OCI-LY1 (cell line): ENCODE results near the gene BEND6.

Source experiments
- H2AFZ ChIP-seq: fragments of 200-600 bp; sonication (generic), shearing (Covaris generic); 2 replicates; pipeline ENCODE4 v1.6.0; 2014; ENCODE audit warnings: antibody characterized with exemption, mild to moderate bottlenecking, low read length
- H3F3A ChIP-seq: fragments of 200-600 bp; sonication (generic), shearing (Covaris generic); 2 replicates; pipeline ENCODE4 v1.6.0; 2014; ENCODE audit warnings: mild to moderate bottlenecking, antibody characterized with exemption, low read length, moderate library complexity; ENCODE audit not compliant: insufficient read depth
- H3K27ac ChIP-seq: fragments of 200-600 bp; sonication (generic); 2 replicates; pipeline ENCODE4 v1.5.1; 2014; ENCODE audit warnings: low read length, mixed run types, mild to moderate bottlenecking, low read depth; ENCODE audit not compliant: poor library complexity, severe bottlenecking
- H3K27me3 ChIP-seq: fragments of 200-600 bp; sonication (generic); 2 replicates; pipeline ENCODE4 v1.6.0; 2014; ENCODE audit warnings: antibody characterized with exemption, mild to moderate bottlenecking, low read length, moderate library complexity; ENCODE audit not compliant: insufficient read depth
- H3K36me3 ChIP-seq: fragments of 200-600 bp; sonication (generic); 2 replicates; pipeline ENCODE4 v1.6.1; 2014; ENCODE audit warnings: mild to moderate bottlenecking, antibody characterized with exemption, low read length, moderate library complexity, mixed read lengths; ENCODE audit not compliant: insufficient read depth
- H3K4me1 ChIP-seq: fragments of 200-600 bp; sonication (generic); 2 replicates; pipeline ENCODE4 v1.5.1; 2014; ENCODE audit warnings: mild to moderate bottlenecking, low read length, moderate library complexity; ENCODE audit not compliant: insufficient read depth, severe bottlenecking
- H3K4me2 ChIP-seq: fragments of 200-600 bp; sonication (generic), shearing (Covaris generic); 2 replicates; pipeline ENCODE4 v1.6.1; 2014; ENCODE audit warnings: low read length
- H3K4me3 ChIP-seq: fragments of 200-600 bp; sonication (generic); 2 replicates; pipeline ENCODE4 v1.5.1; 2014; ENCODE audit warnings: low read length, low read depth, mild to moderate bottlenecking, mixed read lengths; ENCODE audit not compliant: poor library complexity, severe bottlenecking
- H3K79me2 ChIP-seq: fragments of 200-600 bp; shearing (Covaris generic); 2 replicates; pipeline ENCODE4 v1.6.1; 2016; ENCODE audit warnings: mixed run types, low read length, mixed read lengths; ENCODE audit not compliant: insufficient read depth
- H3K9ac ChIP-seq: fragments of 200-600 bp; sonication (generic), shearing (Covaris generic); 2 replicates; pipeline ENCODE4 v1.6.1; 2014; ENCODE audit warnings: mild to moderate bottlenecking, low read length, mixed read lengths
- H3K9me2 ChIP-seq: fragments of 200-600 bp; sonication (generic), shearing (Covaris generic); 2 replicates; pipeline ENCODE4 v1.6.1; 2014; ENCODE audit warnings: low read depth, mild to moderate bottlenecking, low read length, mixed read lengths
- H3K9me3 ChIP-seq: fragments of 200-600 bp; shearing (Covaris generic); 2 replicates; pipeline ENCODE4 v1.6.1; 2014; ENCODE audit warnings: low read length, mixed read lengths
- H4K20me1 ChIP-seq: fragments of 200-600 bp; sonication (generic), shearing (Covaris generic); 2 replicates; pipeline ENCODE4 v1.6.0; 2016; ENCODE audit warnings: mild to moderate bottlenecking, low read length; ENCODE audit not compliant: insufficient read depth
- CTCF ChIP-seq: fragments of 200-600 bp; sonication (generic), shearing (Covaris generic); IDR thresholded peaks from 2 replicates; pipeline ENCODE4 v1.5.1; 2017; ENCODE audit warnings: mild to moderate bottlenecking, antibody characterized with exemption, low read length, moderate library complexity, mixed read lengths
- EZH2 ChIP-seq: fragments of 200-600 bp; sonication (generic), shearing (Covaris generic); IDR thresholded peaks from 2 replicates; pipeline ENCODE4 v1.8.0; 2017; ENCODE audit warnings: borderline replicate concordance, mixed run types, mild to moderate bottlenecking, antibody characterized with exemption, low read length, moderate library complexity, mixed read lengths

Gene BEND6

GRCh38 chr6:56909115-56909907, 45.6 kb upstream of the BEND6 start:
- Histone ChIP-seq H3K27me3 (no peaks in the 10 kb centered on the region), H2AFZ (no peak overlapping the region), H3K27ac (no peak overlapping the region), H3K9me3 (no peaks in the 10 kb centered on the region), H3F3A (no peaks in the 10 kb centered on the region), H3K4me3 (no peak overlapping the region), H3K4me1 (no peaks in the 10 kb centered on the region), H3K36me3 (no peaks in the 10 kb centered on the region), H3K9ac (no peak overlapping the region), H4K20me1 (no peaks in the 10 kb centered on the region), H3K9me2 (no peaks in the 10 kb centered on the region), H3K79me2 (no peaks in the 10 kb centered on the region), H3K4me2 (no peak overlapping the region)
- TF ChIP-seq EZH2 (no peak), CTCF (no peak)

- Histone ChIP-seq H3K9ac (no peak overlapping the region), H3K27me3 (no peaks in the 10 kb centered on the region), H3K27ac (no peak overlapping the region), H4K20me1 (no peaks in the 10 kb centered on the region), H2AFZ (no peak overlapping the region), H3K4me1 (no peaks in the 10 kb centered on the region), H3K4me2 (no peak overlapping the region), H3K9me3 (no peaks in the 10 kb centered on the region), H3K36me3 (no peaks in the 10 kb centered on the region), H3K79me2 (no peaks in the 10 kb centered on the region), H3K4me3 (no peak overlapping the region), H3K9me2 (no peaks in the 10 kb centered on the region), H3F3A (no peaks in the 10 kb centered on the region; the same call in 1 of the 2 replicates)
- TF ChIP-seq CTCF (no peak), EZH2 (no peak)
Measured at GRCh38 chr6:56911847-56912246, 43.1 kb upstream of the BEND6 start.

GRCh38 chr6:56913285-56914074, 41.4 kb upstream of the BEND6 start:
- Histone ChIP-seq H3K27ac (no peak overlapping the region), H3F3A (no peaks in the 10 kb centered on the region; the same call in 1 of the 2 replicates), H2AFZ (no peak overlapping the region), H3K4me3 (no peak overlapping the region), H3K4me1 (no peaks in the 10 kb centered on the region), H3K27me3 (no peaks in the 10 kb centered on the region), H4K20me1 (no peaks in the 10 kb centered on the region), H3K79me2 (no peaks in the 10 kb centered on the region), H3K9me2 (no peaks in the 10 kb centered on the region), H3K9me3 (no peaks in the 10 kb centered on the region), H3K9ac (no peak overlapping the region), H3K4me2 (no peak overlapping the region), H3K36me3 (no peaks in the 10 kb centered on the region)
- TF ChIP-seq CTCF (no peak), EZH2 (no peak)
